RPMI7951 (cell line): ENCODE results near the gene C3orf18. TPM values are rescaled to one million over a fixed set of nuclear protein-coding genes. Genes with fewer than 3 reads are reported as not detected.
A peak's percentile ranks its signal among the peaks of the same experiment; 100 is the strongest.

Experiments used
- DNase-seq: peaks from one replicate; pipeline ENCODE4 v3.0.0-alpha.2; 2012; ENCODE audit warnings: low read depth
- total RNA-seq: library from RNA; depleted of rRNA; stranded (reverse); fragments of >200 nt; shearing (Covaris generic); gene quantifications from 2 replicates; pipeline ENCODE4 v1.2.3, GENCODE V29; 2014

The C3orf18 gene
- total RNA-seq, 1 experiment from 2014 or later: 15.5 TPM

DNA sequence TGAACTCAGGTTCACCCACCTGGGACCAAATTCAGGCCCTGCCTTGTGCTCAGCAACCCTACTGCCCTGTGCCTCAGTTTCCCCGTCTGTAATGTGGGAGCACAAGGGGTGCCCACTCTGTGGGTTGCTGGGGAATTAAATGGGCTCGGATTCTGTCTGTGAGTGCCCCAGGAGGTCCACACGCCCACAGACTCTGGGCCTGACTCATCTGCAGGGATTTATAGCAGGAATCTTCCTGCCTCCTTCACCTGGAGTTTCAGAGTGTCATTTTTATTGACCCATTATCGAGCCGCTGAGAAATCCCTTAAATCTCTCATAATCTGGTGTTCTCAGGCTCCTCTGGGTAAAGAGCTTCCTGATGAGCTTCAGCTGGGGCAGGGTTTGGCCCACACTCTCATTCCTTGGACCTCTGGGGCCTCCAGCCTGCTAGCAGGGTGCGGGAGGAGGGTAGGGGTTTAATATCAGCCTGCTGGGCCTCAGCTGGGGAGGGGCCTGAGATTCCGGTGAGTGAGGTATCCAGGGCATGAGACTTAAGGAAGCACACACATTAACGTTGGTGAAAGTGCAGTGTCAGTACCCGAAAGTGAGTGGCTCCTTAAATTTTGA is 16.4 kb downstream of the C3orf18 start:
- DNase-seq: no peak

DNA sequence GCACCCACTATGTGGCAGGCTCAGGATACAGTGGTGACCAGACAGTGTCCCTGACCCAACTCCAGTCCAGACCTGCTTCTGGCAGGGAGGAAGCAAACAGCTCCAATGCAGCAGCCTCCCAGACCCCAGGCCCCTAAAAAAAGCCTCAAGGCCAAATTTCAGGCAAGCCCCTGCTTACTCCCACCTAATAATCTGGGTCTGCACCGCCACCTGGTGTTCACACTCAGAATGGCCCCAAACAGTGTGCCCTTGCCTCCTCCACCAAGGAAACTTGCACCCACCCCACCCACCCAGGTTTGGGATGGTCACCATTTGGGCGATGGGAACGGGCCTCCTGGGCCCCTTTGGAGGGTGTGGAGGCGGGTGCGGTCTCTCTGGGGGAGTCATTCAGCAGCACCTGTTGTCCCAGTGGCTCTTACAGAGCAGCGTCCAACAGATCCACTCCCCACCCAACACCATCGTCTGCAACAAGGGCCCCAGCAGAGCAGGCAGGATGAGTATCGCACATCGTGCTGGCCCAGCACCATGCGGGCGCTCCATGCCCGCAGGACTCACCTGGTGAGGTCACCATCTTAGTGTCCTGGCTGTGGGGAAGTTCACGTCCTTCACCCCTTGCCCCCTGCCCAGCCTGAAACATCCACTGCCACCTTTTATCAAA is 17.3 kb downstream of the C3orf18 start:
- peak; percentile 26 for DNase-seq

DNA sequence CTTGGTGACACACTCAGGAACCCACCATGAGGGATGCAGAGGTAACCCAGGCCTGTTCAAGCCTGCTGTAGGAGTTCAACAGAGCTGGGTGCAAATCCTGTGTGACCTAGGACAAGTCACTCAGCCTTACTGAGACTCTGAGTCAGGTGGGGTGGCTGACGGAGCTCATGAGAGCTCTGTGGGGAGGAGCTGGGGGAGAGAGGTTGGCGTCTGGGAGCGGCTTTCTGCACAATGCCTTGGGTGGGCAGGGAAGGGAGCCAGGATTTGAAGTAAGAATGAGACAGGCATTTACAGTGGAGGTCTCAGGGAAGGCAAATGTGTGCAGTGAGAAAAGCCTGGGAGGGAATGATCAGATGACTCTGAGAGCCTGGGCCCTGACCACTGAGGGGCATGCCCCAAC is 18.3 kb downstream of the C3orf18 start:
- DNase-seq: no peak

DNA sequence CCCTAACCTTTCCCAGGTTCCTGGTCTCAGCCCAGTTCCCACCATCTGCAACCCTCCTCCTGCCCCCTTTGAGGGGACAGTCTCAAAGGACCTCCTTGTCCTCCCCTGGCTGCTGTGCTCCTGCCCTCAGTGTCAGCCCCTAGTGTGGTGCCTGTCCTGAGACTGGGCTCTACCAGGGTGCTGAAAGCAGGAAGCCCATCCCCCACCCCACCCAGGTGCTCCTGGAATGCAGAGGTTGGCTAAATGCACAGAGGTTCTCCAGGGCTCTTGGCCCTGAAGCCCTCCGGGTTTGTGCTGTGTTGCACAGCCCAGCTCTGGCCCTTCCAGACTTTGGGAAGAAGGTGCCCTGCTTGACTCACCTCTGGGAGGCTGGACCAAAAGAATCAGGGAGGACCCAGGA is 21.8 kb downstream of the C3orf18 start:
- no peak for DNase-seq

- DNase-seq: peak; percentile 55
Measured at GRCh38 chr3:50542177-50543034, 25.1 kb downstream of the C3orf18 start.

DNA sequence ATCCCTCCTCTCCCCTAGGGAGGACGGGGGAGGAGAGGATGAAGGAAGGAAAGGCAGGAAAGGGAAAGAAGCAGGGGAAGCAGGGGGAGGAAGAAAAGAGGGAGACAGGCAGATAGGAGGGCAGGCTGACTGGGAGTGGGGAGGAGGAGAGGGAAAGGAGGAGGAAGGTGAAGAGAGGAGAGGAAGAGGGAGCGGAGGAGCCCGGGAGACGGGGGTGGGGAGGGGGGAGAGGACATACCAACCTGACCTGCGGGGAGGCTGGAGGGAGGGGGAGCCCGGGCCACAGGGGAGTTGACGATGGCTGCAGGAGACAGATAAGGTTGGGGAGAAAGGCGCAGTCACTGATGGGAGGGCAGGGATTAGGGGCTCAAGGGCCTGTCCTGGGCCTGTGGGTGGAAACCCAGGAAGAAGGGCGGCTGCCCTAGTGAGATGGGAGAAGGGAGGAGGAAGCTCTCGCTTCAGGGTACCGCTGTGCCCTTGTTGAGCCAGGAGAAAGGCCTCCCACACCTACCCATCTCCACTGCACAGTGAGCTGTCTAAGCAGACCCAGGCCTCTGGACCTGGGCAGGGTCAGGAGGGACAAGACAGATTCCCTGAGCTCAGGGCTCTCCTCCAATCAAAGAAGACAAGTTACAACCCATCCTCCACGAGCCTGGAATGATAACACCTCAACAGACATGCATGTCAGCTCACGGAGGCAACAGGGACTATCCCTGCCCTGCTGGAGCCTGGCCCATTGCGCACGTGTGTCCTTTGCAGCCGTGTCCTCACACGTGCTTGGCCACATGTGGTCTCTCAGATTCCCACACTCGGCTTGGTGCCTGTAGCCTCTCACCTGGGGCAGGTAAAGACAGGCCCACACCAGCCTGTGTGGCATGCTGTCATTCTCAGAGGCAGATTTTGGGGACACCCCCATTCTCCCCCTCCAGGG is 27.9 kb downstream of the C3orf18 start:
- DNase-seq: no peak

- no peak for DNase-seq
Measured at GRCh38 chr3:50537421-50538129, 30.0 kb downstream of the C3orf18 start.

DNA sequence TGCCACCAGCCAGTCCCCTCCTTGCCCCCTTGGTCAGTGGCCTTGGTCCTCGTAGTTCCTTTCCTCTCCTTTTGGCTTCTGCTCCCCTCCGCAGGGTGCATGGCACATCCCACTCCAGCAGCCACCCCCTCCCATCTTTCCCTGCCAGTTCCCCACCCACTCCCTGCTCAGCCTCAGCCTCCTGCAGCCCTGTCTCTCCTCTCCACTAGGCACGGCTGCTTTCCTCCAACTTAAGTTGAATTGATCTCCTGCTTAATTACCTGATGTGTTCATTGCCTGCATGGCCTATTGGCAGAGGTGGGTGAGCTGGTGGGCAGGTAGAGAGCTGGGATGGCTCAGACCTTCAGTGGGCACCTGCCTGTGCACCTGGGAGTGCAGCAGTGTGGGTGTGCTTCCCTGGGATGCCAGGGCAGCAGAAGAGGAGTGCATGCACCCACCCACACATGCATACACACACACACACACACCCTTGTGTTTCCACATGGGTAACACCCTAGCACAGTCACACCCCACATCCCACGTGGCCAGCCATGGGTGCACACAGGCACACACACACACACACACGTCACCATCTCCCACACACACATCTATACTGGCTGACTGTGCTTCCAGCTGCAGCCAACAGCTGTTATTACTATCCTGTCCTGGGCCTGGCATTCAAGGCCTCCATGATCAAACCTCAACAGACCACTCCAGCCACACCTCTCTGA is 30.9 kb downstream of the C3orf18 start:
- DNase-seq: no peak

DNA sequence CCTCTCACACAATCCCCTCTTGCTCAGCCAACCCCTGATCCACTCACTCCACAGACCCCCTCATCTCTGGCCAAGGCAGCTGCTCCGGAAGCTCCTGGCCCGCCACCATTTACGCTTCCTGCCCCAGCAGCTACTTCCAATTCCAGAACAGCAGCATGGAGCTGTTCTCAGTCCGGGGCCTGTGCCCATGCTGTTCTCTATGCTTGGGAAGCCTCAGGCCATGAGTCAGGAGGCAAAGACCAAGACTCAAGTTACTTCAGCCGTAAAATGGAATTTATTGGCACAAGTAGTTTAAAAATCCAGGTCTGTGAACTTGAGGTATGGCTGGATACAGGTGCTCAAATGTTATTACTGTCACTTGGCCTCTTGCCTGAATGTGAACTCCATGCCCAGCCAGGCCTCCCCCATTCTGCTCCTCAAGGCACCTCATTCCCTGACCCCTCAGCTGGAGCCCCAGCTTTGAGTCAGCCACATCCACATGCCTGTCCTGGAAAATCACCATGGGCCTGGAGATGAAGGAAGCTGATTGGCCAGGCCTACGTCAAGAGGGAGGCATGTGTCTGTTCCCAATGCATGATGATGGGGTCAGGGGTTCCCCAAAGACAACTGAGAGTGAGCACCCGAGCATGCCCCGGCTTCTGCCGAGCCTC is 32.7 kb downstream of the C3orf18 start:
- no peak for DNase-seq

DNA sequence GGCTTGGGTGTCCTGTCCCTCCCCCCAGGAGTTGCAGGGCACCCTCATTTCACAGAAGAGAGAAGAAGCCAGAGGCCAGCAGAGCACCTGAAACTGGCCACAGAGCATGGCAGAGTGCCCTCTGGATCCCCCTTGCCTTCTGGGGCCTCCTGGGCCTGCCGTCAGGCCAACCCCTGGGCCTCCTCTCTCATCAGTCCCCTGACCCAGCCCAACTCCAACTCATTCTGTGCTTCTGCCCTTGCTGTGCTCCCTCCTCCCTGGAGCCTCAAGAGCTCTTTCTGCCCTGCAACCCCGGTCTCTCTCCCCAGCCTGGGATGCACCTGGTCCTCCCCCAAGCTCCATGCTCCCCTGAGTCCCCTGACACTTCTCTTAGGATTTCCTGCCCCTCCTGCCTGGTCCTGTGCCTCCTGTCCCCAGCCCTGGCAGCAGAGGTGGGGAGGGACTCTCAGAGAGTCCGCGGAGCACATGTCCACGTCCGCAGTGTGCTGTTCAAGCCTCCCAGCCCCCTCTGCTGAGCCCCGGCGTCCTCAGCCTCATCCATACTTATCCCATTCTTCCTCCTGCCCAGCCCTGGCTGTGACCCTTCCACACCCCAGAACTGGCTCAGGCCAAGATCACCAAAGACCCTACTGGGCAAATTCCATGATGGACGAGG is 33.6 kb downstream of the C3orf18 start:
- no peak for DNase-seq

- DNase-seq: no peak
Measured at GRCh38 chr3:50533316-50533715, 34.2 kb downstream of the C3orf18 start.

DNA sequence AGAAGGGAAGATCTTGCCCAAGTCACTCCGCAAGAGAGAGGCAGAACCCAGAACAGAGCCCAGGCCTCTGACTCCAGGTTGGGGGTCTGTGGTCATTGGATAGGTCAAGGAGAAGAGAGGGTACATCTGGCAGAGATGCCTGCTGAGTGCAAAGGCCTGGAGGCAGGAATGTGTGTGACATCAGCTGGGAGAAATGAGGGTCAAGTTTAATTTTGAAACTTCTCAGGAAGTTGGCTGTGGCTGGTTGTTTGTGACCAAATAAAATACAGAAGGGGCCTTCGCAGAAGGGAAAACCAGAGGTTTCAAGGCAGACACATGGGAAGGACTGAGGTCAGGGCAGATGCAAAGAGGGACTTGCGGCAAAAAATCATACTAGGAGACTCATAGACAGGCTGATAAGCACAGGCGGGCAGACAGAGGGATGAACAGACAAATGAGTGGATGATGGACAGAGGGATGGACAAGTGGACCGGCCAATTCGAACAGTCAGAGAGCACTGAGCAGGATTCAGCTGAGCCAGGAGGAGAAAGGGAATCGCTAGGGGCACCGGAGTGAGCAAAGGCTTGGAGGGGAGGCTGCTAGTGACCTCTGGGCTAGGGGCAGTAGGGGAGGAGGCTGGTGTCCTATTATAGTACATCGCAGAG is 35.4 kb downstream of the C3orf18 start:
- DNase-seq: peak; percentile 15

DNA sequence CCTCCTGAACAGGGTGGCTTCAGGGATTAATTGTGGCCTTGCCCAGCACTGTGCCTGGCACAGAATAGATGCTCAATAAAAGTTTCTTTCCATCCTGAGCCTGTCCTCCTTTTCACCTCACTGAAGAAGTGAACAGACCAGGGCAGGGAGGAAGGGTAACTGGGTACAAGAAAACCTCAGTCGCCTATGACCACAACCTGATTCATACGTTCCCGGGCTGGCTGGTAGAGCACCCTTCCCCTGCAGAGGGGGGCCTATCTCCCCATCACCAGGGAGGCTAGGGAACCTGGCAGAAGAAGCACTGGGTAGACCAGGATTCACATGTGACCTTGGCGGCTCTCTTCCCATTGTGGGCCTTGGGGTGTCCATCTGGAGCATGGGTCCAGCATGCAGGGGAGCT is 36.3 kb downstream of the C3orf18 start:
- DNase-seq: no peak

- no peak for DNase-seq
Measured at GRCh38 chr3:50530001-50530970, 37.3 kb downstream of the C3orf18 start.

GRCh38 chr3:50525987-50526386 is 41.6 kb downstream of the C3orf18 start:
- peak; percentile 60 for DNase-seq

DNA sequence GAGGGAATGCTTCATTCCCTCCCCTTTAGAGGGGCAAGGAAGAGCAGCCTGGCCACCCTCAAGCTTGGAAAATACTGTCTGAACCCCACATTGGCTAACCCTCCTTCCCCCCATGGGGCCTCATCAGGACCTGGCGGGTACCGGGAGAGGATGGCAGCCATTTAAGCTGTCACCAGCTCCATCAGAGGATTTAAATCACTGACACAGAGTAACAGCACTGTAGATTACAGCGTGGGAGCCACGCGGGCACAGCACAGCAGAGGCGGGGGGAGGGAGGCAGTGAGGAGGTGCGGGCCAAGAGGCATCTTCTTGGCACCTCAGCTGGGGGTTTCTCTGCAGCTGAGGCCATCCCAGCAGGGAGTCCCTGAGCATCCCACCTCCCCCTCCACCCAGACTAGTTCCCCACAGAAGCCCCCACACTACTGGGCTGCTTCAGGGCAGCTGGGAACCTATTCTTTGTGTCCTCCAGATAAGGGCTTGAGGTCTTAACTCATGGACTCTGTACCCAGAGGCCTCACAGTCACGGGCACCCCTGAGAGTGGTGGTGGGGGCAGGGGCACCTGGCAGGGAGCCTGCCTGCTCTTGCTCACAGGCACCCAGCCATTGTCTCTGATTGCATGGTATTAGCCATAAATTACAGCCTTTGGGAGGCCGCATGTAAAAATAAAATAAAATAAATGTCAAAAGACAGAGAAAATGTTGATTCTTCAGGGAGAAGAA is 42.2 kb downstream of the C3orf18 start:
- DNase-seq: no peak

DNA sequence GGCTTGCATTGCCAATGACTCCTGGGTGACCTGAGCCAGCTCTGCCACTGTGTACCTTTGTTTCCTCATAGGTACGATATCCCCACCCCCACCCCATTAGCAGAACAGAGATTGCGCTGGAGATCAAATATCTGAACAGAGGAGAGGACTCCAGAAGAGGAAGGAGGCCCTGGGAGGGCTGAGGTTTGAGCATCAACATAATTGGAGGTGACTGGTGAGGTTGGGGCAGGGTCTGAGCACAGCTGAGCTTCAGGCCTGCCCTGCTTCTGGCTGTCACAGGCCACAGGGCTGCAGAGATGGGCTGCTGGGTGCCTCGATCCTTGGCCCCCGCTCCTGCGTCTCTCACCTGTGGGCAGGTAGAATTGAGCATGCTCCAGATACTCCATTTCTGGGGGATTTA is 42.8 kb downstream of the C3orf18 start:
- no peak for DNase-seq
